CD4-positive, alpha-beta T cell treated with Interleukin-2 at 100 ng/mL for 4 hours (primary cell): ENCODE results near the gene CACNA2D3.

ENCODE experiments used
- DNase-seq: peaks from one replicate; pipeline ENCODE4 v3.0.0-alpha.2; 2020; ENCODE audit warnings: low spot score

Gene CACNA2D3

GRCh38 chr3:54928046-54928770 is 805.9 kb downstream of the CACNA2D3 start, which contains the start of gene LRTM1:
LRTM1 (minus strand) TSS chr3:54928059; CDS start chr3:54927911, 148 bp downstream.
- DNase-seq = no peak

- DNase-seq = no peak
Measured at GRCh38 chr3:54931182-54931581, 808.8 kb downstream of the CACNA2D3 start.

- no peak for DNase-seq
Measured at GRCh38 chr3:54932606-54933005, 810.3 kb downstream of the CACNA2D3 start.

GRCh38 chr3:54935869-54936268 is 813.5 kb downstream of the CACNA2D3 start:
- no peak for DNase-seq

GRCh38 chr3:54936561-54936960 is 814.2 kb downstream of the CACNA2D3 start:
- no peak for DNase-seq

GRCh38 chr3:54939557-54940300 is 817.4 kb downstream of the CACNA2D3 start:
- no peak for DNase-seq

GRCh38 chr3:54940971-54941370 is 818.6 kb downstream of the CACNA2D3 start:
- DNase-seq = no peak

GRCh38 chr3:54941690-54942362 is 819.5 kb downstream of the CACNA2D3 start:
- no peak for DNase-seq

- no peak for DNase-seq
Measured at GRCh38 chr3:54949491-54950044, 827.2 kb downstream of the CACNA2D3 start.

GRCh38 chr3:54950391-54951003 is 828.1 kb downstream of the CACNA2D3 start:
- DNase-seq = no peak

- no peak for DNase-seq
Measured at GRCh38 chr3:54951405-54951804, 829.1 kb downstream of the CACNA2D3 start.

GRCh38 chr3:54954022-54954421 is 831.7 kb downstream of the CACNA2D3 start:
- no peak for DNase-seq

- no peak for DNase-seq
Measured at GRCh38 chr3:54954521-54954920, 832.2 kb downstream of the CACNA2D3 start.

- no peak for DNase-seq
Measured at GRCh38 chr3:54955496-54955895, 833.1 kb downstream of the CACNA2D3 start.

GRCh38 chr3:54955941-54956340 is 833.6 kb downstream of the CACNA2D3 start:
- DNase-seq = no peak

- no peak for DNase-seq
Measured at GRCh38 chr3:54957711-54958110, 835.4 kb downstream of the CACNA2D3 start.

- no peak for DNase-seq
Measured at GRCh38 chr3:54960082-54960481, 837.7 kb downstream of the CACNA2D3 start.

- no peak for DNase-seq
Measured at GRCh38 chr3:54960701-54961100, 838.3 kb downstream of the CACNA2D3 start.

- no peak for DNase-seq
Measured at GRCh38 chr3:54962200-54962599, 839.8 kb downstream of the CACNA2D3 start.

GRCh38 chr3:54963641-54964040 is 841.3 kb downstream of the CACNA2D3 start:
- DNase-seq = no peak

GRCh38 chr3:54964081-54964480 is 841.7 kb downstream of the CACNA2D3 start:
- DNase-seq = no peak

- no peak for DNase-seq
Measured at GRCh38 chr3:54965746-54966145, 843.4 kb downstream of the CACNA2D3 start.
